ENCODE results near the gene TNIK. TPM values are rescaled to one million over a fixed set of nuclear protein-coding genes. Genes with fewer than 3 reads are reported as not detected.

Gene TNIK
- total RNA-seq, 4 donors from 2014 or later = 1.5 to 20.3 (median 7.7) TPM

GRCh38 chr3:171472552-171472951, 12.3 kb upstream of the TNIK start:
- intact Hi-C loops (cut with DNase I; ENCODE audit: low total_unique reads) = no loop called here

DNA sequence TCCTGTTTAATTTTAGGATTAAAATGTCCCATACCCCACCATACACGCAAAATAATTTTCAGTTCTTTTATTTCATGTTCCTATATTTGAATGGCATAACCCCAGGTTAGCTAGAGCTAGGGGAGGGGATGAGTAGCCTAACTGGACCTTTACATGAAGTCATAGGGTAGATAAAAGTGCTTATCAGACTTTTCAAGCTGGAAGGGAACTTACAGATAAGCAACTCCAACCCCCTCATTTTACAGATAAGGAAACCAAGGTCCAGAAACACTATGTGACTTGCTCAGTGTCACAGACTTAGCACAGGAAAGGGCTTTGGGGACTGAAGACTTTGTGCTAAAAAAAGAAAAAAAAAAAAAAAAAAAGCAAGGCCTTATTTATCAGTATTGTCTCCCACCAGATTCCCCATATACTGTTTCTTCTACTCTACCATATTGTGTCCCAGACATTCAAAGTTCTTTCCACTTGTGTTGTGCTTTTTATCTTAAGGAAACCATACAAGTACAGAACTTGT, 10.6 kb upstream of the TNIK start:
- no peak for DNase-seq
- no peaks in the 10 kb centered on the region for H3K4me1 ChIP-seq
- H3K27ac ChIP-seq = no peak overlapping the region
- no peak overlapping the region for H3K4me3 ChIP-seq
- H3K27me3 ChIP-seq = no peaks in the 10 kb centered on the region
- TF ChIP-seq, protein P1, sequence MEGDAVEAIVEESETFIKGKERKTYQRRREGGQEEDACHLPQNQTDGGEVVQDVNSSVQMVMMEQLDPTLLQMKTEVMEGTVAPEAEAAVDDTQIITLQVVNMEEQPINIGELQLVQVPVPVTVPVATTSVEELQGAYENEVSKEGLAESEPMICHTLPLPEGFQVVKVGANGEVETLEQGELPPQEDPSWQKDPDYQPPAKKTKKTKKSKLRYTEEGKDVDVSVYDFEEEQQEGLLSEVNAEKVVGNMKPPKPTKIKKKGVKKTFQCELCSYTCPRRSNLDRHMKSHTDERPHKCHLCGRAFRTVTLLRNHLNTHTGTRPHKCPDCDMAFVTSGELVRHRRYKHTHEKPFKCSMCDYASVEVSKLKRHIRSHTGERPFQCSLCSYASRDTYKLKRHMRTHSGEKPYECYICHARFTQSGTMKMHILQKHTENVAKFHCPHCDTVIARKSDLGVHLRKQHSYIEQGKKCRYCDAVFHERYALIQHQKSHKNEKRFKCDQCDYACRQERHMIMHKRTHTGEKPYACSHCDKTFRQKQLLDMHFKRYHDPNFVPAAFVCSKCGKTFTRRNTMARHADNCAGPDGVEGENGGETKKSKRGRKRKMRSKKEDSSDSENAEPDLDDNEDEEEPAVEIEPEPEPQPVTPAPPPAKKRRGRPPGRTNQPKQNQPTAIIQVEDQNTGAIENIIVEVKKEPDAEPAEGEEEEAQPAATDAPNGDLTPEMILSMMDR (IDR thresholded peaks at IDR 0.05) = no peak
- no peak for TF ChIP-seq POLR2A (IDR thresholded peaks at IDR 0.05)
- no peaks in the 10 kb centered on the region for H3K36me3 ChIP-seq
- H3K9me3 ChIP-seq = no peaks in the 10 kb centered on the region
- intact Hi-C loops (cut with DNase I; ENCODE audit: low total_unique reads) = no loop called here

More at GRCh38 chr3:171472552-171472951, 12.3 kb upstream of the TNIK start:
- TF ChIP-seq, protein P1 (IDR thresholded peaks at IDR 0.05) = no peak
- TF ChIP-seq POLR2A (IDR thresholded peaks at IDR 0.05) = no peak
- Histone ChIP-seq H3K9me3 (no peaks in the 10 kb centered on the region), H3K27ac (no peak overlapping the region), H3K36me3 (no peaks in the 10 kb centered on the region), H3K4me3 (no peak overlapping the region), H3K27me3 (no peaks in the 10 kb centered on the region), H3K4me1 (no peaks in the 10 kb centered on the region)
- DNase-seq = no peak

GRCh38 chr3:171469376-171469775, 9.2 kb upstream of the TNIK start:
- Histone ChIP-seq H3K27me3 (no peaks in the 10 kb centered on the region), H3K4me1 (no peaks in the 10 kb centered on the region), H3K9me3 (no peaks in the 10 kb centered on the region), H3K4me3 (no peak overlapping the region), H3K36me3 (no peaks in the 10 kb centered on the region), H3K27ac (no peak overlapping the region)
- intact Hi-C loops (cut with DNase I; ENCODE audit: low total_unique reads) = no loop called here
- DNase-seq = no peak
- TF ChIP-seq, protein P1 (IDR thresholded peaks at IDR 0.05) = no peak
- no peak for TF ChIP-seq POLR2A (IDR thresholded peaks at IDR 0.05)

DNA sequence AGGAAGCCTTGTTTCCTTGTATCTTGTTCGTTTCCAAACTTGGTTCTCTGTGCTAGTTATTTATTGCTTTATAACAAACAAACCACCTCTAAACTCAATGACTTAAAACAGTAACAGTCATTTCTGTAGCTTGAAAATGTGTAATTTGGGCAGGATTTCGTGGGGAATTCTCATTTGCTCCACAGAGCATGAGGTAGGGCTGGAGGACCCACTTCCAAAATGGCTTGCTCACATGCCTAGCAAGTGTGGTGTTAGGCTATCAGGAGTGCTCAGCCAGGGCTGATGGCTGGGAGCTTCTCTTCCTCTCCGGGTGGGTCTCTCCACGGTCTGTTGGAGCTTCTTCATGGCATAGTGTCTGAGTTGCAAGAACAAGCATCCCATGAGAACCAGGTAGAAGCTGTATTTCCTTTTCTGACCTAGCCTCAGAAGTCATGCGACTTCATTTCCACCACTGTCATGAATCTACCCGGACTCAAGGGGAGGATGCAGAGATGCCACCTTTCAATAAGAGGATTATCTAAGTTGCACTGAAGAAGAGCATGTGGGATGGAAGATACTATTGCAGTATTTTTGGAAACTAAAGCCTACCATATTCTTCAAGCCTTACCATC, 8.2 kb upstream of the TNIK start:
- H3K27ac ChIP-seq = no peak overlapping the region
- DNase-seq = no peak
- H3K4me3 ChIP-seq = no peak overlapping the region
- intact Hi-C loops (cut with DNase I; ENCODE audit: low total_unique reads) = no loop called here
- TF ChIP-seq, protein P1 (IDR thresholded peaks at IDR 0.05) = no peak
- TF ChIP-seq POLR2A (IDR thresholded peaks at IDR 0.05) = no peak
- no peaks in the 10 kb centered on the region for H3K36me3 ChIP-seq
- H3K27me3 ChIP-seq = no peaks in the 10 kb centered on the region
- no peaks in the 10 kb centered on the region for H3K9me3 ChIP-seq
- no peaks in the 10 kb centered on the region for H3K4me1 ChIP-seq

GRCh38 chr3:171465763-171466162, 5.6 kb upstream of the TNIK start:
- intact Hi-C loops (cut with DNase I; ENCODE audit: low total_unique reads) = no loop called here

More at GRCh38 chr3:171465763-171466162, 5.6 kb upstream of the TNIK start:
- H3K4me1 ChIP-seq = no peaks in the 10 kb centered on the region
- no peak for DNase-seq
- H3K27me3 ChIP-seq = no peaks in the 10 kb centered on the region
- no peaks in the 10 kb centered on the region for H3K36me3 ChIP-seq
- no peak for TF ChIP-seq POLR2A (IDR thresholded peaks at IDR 0.05)
- H3K27ac ChIP-seq = no peak overlapping the region
- no peak overlapping the region for H3K4me3 ChIP-seq
- no peaks in the 10 kb centered on the region for H3K9me3 ChIP-seq

Data from uterus (tissue), 4 donors.